Prostate gland (tissue), 2 donors: ENCODE results near the gene BCL11A. TPM values are rescaled to one million over a fixed set of nuclear protein-coding genes. Genes with fewer than 3 reads are reported as not detected.

Experiments
- DNase-seq: peaks from one replicate; pipeline ENCODE4 v3.0.0-alpha.2; 2019; ENCODE audit warnings: low spot score
- H3K27ac ChIP-seq, 2 donors: fragments of 200-600 bp; sonication (generic); 2 replicates each; pipeline ENCODE4 v1.5.1; 2017 to 2019
- H3K27me3 ChIP-seq: fragments of 200-600 bp; sonication (generic); replicated peaks from 2 replicates; pipeline ENCODE4 v1.5.1; 2019; ENCODE audit not compliant: insufficient read depth
- H3K36me3 ChIP-seq, 2 donors: fragments of 200-600 bp; sonication (generic); 1 replicate in 1 of 2; 2 replicates in 1 of 2; pipeline versions ENCODE4 v1.5.1 to v1.8.1; 2017 to 2019
- H3K4me1 ChIP-seq: fragments of 200-600 bp; sonication (generic); replicated peaks from 2 replicates; pipeline ENCODE4 v1.5.1; 2019
- H3K4me3 ChIP-seq, 2 donors: fragments of 200-600 bp; sonication (generic); 2 replicates each; pipeline ENCODE4 v1.5.1; 2017 to 2019
- H3K9me3 ChIP-seq: fragments of 200-600 bp; sonication (generic); 2 replicates; pipeline ENCODE4 v1.5.1; 2017
- POLR2A ChIP-seq: fragments of 450-650 bp; IDR thresholded peaks from one replicate; pipeline ENCODE4 v1.6.1; 2016; ENCODE audit warnings: antibody characterized with exemption, mild to moderate bottlenecking
- POLR2AphosphoS5 ChIP-seq: sonication (generic); formaldehyde crosslinking; IDR thresholded peaks from one replicate; pipeline ENCODE4 v1.6.1; 2017; ENCODE audit warnings: antibody characterized with exemption
- WGBS: methylation state at CpG from one replicate; pipeline ENCODE4 v1.1.5; 2018; 5-methylcytosine and 5-hydroxymethylcytosine counted together
- intact Hi-C: fragments of 100-400 bp; cut with DNase I; formaldehyde crosslinking; loops from one replicate; pipeline ENCODE4 v1.14.2; 2022
- total RNA-seq, 2 donors: library from RNA; depleted of rRNA; stranded (reverse); fragments of >200 nt; gene quantifications; one replicate each; pipeline ENCODE4 v1.1.0, GENCODE V29; 2016
- TF ChIP-seq, protein P1 (sequence below), 4 experiments: fragments of 200-600 bp in 2 of 4; fragments of 450-650 bp in 2 of 4; sonication (generic) in 2 of 4; IDR thresholded peaks; 1 replicate in 3 of 4; 2 replicates in 1 of 4; pipeline ENCODE4 v1.5.1; 2016 to 2019; ENCODE audit warnings: antibody characterized with exemption in 4 of 4, mild to moderate bottlenecking in 2 of 4, moderate library complexity in 2 of 4

The BCL11A gene
- total RNA-seq, 2 donors from 2014 or later, result 14.6 to 22.2 TPM

DNA sequence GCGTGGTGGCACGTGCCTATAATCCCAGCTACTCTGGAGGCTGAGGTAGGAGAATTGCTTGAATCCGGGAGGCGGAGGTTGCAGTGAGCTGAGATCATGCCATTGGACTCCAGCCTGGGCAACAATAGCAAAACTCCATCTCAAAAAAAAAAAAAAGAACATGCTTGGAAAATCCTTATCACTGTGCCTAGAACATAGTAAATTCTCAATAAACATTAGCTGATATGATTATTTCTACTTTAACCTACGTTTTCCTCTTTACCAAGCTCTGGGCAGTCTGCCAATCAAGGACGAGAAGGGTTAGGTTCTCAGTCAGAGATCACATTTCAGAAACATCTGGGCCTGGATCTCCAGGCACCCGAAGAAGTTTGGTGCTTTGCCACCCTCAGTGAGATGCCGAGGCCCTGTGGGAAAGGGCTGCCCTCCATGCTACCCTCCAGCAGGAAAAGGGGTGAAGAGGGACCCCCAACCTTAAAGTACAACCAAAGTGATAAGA, 107.7 kb downstream of the BCL11A start:
- H3K27me3 ChIP-seq, result no peaks in the 10 kb centered on the region
- H3K4me1 ChIP-seq, result no peaks in the 10 kb centered on the region
- WGBS, result 50% methylated on average over 8 of the region's 8 CpGs
- H3K36me3 ChIP-seq, result no peaks in the 10 kb centered on the region
- TF ChIP-seq POLR2A, result no peak
- TF ChIP-seq, protein P1, sequence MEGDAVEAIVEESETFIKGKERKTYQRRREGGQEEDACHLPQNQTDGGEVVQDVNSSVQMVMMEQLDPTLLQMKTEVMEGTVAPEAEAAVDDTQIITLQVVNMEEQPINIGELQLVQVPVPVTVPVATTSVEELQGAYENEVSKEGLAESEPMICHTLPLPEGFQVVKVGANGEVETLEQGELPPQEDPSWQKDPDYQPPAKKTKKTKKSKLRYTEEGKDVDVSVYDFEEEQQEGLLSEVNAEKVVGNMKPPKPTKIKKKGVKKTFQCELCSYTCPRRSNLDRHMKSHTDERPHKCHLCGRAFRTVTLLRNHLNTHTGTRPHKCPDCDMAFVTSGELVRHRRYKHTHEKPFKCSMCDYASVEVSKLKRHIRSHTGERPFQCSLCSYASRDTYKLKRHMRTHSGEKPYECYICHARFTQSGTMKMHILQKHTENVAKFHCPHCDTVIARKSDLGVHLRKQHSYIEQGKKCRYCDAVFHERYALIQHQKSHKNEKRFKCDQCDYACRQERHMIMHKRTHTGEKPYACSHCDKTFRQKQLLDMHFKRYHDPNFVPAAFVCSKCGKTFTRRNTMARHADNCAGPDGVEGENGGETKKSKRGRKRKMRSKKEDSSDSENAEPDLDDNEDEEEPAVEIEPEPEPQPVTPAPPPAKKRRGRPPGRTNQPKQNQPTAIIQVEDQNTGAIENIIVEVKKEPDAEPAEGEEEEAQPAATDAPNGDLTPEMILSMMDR (IDR thresholded peaks at IDR 0.05), result no peak
- TF ChIP-seq POLR2AphosphoS5, result no peak
- H3K4me3 ChIP-seq, result no peak overlapping the region
- no peak overlapping the region for H3K27ac ChIP-seq
- no peak for DNase-seq
- intact Hi-C loops, result no loop called here
- H3K9me3 ChIP-seq, result no peaks in the 10 kb centered on the region

DNA sequence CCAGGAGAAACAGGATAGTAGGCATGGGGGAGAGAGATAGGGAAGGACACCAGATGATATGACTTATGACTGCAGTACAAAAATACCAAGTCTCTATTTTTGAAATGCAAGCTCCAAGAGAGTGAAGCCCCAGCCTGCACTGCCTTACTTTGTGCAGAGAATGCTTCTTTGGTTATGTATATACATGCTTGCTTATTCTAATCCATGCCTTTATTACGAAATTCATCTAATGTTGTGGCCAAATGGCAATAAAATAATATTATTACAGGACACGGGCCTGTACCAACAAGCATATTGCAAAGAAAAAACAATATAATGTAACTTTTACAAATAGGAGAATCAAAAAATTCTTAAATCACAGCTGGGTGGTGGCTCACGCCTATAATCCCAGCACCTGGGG, 110.8 kb downstream of the BCL11A start:
- no peak overlapping the region for H3K27ac ChIP-seq
- WGBS, result 66% methylated on average over 3 of the region's 3 CpGs
- no peak for DNase-seq
- no peaks in the 10 kb centered on the region for H3K27me3 ChIP-seq
- H3K9me3 ChIP-seq, result no peaks in the 10 kb centered on the region
- no peak overlapping the region for H3K4me3 ChIP-seq
- intact Hi-C loops, result no loop called here
- H3K4me1 ChIP-seq, result no peaks in the 10 kb centered on the region
- H3K36me3 ChIP-seq, result no peaks in the 10 kb centered on the region
- TF ChIP-seq, protein P1 (IDR thresholded peaks at IDR 0.05), result no peak
- TF ChIP-seq POLR2AphosphoS5 (peak; percentile 39), POLR2A (no peak)

DNA sequence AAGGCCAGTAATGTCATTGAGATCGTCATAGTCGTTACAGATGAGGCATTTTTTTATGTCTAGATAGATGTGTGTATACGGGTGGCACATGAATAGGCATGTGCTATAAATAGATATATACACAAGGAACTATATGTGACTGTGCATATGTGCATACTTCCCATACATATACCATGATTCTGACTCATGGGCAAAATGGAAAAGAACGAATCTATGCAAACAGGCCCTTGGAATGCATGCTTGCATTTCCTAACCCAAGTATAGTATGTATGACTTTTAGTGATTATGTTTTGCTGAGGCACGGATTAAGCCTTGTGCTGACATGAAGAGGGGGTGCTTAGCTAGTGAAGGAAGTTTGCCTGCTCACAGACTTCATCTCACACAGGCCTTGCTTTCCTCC, 111.7 kb downstream of the BCL11A start:
- DNase-seq, result no peak
- intact Hi-C loops, result no loop called here
- H3K4me3 ChIP-seq, result no peak overlapping the region
- H3K27me3 ChIP-seq, result no peaks in the 10 kb centered on the region
- H3K4me1 ChIP-seq, result no peaks in the 10 kb centered on the region
- TF ChIP-seq, protein P1 (IDR thresholded peaks at IDR 0.05), result no peak
- TF ChIP-seq POLR2A (no peak), POLR2AphosphoS5 (no peak)
- H3K9me3 ChIP-seq, result no peaks in the 10 kb centered on the region
- no peaks in the 10 kb centered on the region for H3K36me3 ChIP-seq
- 87% methylated on average over 5 of the region's 5 CpGs for WGBS
- H3K27ac ChIP-seq, result no peak overlapping the region

DNA sequence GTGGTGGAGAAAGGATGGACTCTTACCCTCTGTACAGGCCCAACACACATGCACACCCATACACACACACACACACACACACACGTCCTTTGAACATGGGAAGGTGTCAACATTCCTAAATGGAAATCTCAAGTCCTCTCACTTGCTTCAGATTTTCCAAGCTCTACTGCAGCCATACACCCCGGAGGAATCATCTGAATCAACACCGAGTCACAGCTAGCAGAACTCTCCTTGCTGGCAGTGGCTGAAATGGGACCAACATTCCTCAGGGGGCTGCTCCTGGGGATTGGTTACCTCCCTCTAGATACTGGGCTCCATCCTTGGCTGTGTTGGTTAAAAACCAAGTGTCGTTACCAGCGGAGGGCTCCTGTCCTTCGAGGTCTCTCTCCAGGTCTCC, 112.7 kb downstream of the BCL11A start:
- no peaks in the 10 kb centered on the region for H3K9me3 ChIP-seq
- no peak overlapping the region for H3K4me3 ChIP-seq
- H3K36me3 ChIP-seq, result no peaks in the 10 kb centered on the region
- H3K27ac ChIP-seq, result no peak overlapping the region
- no peak for TF ChIP-seq POLR2AphosphoS5
- no peak for TF ChIP-seq POLR2A
- TF ChIP-seq, protein P1 (IDR thresholded peaks at IDR 0.05), result no peak
- intact Hi-C loops, result no loop called here
- 83% methylated on average over 6 of the region's 6 CpGs for whole genome bisulfite sequencing
- no peaks in the 10 kb centered on the region for H3K27me3 ChIP-seq
- DNase-seq, result no peak
- H3K4me1 ChIP-seq, result no peaks in the 10 kb centered on the region

DNA sequence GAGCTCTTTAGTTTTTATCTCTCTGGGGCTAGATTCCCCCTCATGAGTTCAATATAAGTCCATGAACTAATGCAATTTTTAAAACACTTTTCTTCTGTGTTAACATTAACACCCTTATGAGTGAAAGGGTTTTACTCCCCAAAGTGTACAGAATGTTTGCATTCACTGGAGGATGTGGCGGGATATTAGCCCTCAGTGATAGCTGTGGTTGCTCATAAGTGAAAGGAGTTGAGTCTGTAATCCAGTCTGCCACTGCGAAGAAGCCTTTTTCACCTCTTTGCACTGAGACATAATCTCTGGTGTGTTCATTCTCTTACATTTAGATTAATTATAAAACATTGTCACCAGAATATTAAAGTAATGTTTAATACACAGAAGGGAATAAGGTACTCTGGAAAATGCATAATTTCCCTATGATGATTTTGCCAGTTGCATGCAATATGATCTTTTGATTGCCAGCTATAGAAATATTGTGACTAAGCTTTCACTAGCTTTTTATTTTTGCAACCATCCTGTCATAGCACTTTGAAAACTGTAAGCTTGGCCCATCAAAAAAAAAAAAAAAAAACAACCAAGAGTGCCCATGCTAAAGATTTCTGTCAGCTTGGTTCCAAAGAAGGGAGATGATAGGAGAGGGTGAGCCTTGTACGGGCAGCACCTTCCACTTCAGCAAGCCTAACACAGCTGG, 113.2 kb downstream of the BCL11A start:
- Histone ChIP-seq H3K9me3 (no peaks in the 10 kb centered on the region), H3K4me3 (no peak overlapping the region), H3K27ac (no peak overlapping the region), H3K4me1 (no peaks in the 10 kb centered on the region), H3K36me3 (no peaks in the 10 kb centered on the region), H3K27me3 (no peaks in the 10 kb centered on the region)
- no peak for TF ChIP-seq POLR2A
- TF ChIP-seq, protein P1 (IDR thresholded peaks at IDR 0.05), result no peak
- TF ChIP-seq POLR2AphosphoS5, result no peak
- WGBS, result 93% methylated on average over 3 of the region's 3 CpGs
- intact Hi-C loops, result no loop called here
- DNase-seq, result no peak
